ENCODE results near the gene FAM118B. TPM values are rescaled to one million over a fixed set of nuclear protein-coding genes. Genes with fewer than 3 reads are reported as not detected.
A peak's percentile ranks its signal among the peaks of the same experiment; 100 is the strongest.

FAM118B gene
- total RNA-seq, 1 donor = 32.9 TPM

- H3K4me3 ChIP-seq (ENCODE audit: low read depth, low read length) = no peak overlapping the region
- no peak for TF ChIP-seq CTCF (IDR thresholded peaks at IDR 0.05; ENCODE audit: insufficient read depth, low read length)
- DNase-seq (ENCODE audit: low read depth) = no peak
Observed at GRCh38 chr11:126279191-126279590, 67.6 kb downstream of the FAM118B start.

GRCh38 chr11:126280595-126280994 lies 69.0 kb downstream of the FAM118B start:
- no peak for TF ChIP-seq CTCF (IDR thresholded peaks at IDR 0.05; ENCODE audit: insufficient read depth, low read length)
- no peak overlapping the region for H3K4me3 ChIP-seq (ENCODE audit: low read depth, low read length)
- DNase-seq (ENCODE audit: low read depth) = no peak

- H3K4me3 ChIP-seq (ENCODE audit: low read depth, low read length) = no peak overlapping the region
- no peak for DNase-seq (ENCODE audit: low read depth)
- TF ChIP-seq CTCF (IDR thresholded peaks at IDR 0.05; ENCODE audit: insufficient read depth, low read length) = no peak
Observed at GRCh38 chr11:126281245-126281644, 69.7 kb downstream of the FAM118B start.

GRCh38 chr11:126281666-126282175 lies 70.1 kb downstream of the FAM118B start:
- H3K4me3 ChIP-seq (ENCODE audit: low read depth, low read length) = no peak overlapping the region

GRCh38 chr11:126282361-126282735 lies 70.8 kb downstream of the FAM118B start:
- H3K4me3 ChIP-seq (ENCODE audit: low read depth, low read length) = peak overlapping the region; percentile 77
- peak; percentile 61 for DNase-seq (ENCODE audit: low read depth)
- TF ChIP-seq CTCF (IDR thresholded peaks at IDR 0.05; ENCODE audit: insufficient read depth, low read length) = peak; percentile 13

More at GRCh38 chr11:126281666-126282175, 70.1 kb downstream of the FAM118B start:
- TF ChIP-seq CTCF (IDR thresholded peaks at IDR 0.05; ENCODE audit: insufficient read depth, low read length) = no peak
- DNase-seq (ENCODE audit: low read depth) = no peak

GRCh38 chr11:126282736-126283591 lies 71.4 kb downstream of the FAM118B start, which contains the start of gene TIRAP:
Gene TIRAP (plus strand): TSS chr11:126283093. CDS start chr11:126290895, 7,802 bp downstream.
- TF ChIP-seq CTCF (IDR thresholded peaks at IDR 0.05; ENCODE audit: insufficient read depth, low read length) = peak; percentile 13
- peak; percentile 42 for DNase-seq (ENCODE audit: low read depth)
- peak within 1 kb of the TSS; percentile 77 for H3K4me3 ChIP-seq (ENCODE audit: low read depth, low read length)
